Kidney (tissue), 14 donors: ENCODE measurements around the gene MLX. TPM values are rescaled to one million over a fixed set of nuclear protein-coding genes. Genes with fewer than 3 reads are reported as not detected.

ENCODE experiments used
- DNase-seq, 5 donors: peaks; one replicate each; pipeline ENCODE4 v3.0.0-alpha.2; 2013 to 2020
- FAIRE-seq: peaks from 2 replicates; lab custom pipeline; 2012; peaks lifted over from hg19 to GRCh38; lab: Jason Lieb, UNC
- H3K27ac ChIP-seq, 2 donors: one replicate each; pipeline ENCODE4 v1.7.0; 2013; ENCODE audit warnings: low read depth in 2 of 2, low read length in 2 of 2, inconsistent platforms in 1 of 2
- H3K27me3 ChIP-seq: one replicate; pipeline ENCODE4 v1.7.1; 2013; ENCODE audit warnings: low read length, inconsistent platforms; ENCODE audit not compliant: control insufficient read depth, insufficient read depth
- H3K36me3 ChIP-seq, 3 donors: one replicate each; pipeline versions ENCODE4 v1.7.0 to v1.7.1; 2013; ENCODE audit warnings: low read length in 3 of 3, control low read depth in 1 of 3, inconsistent platforms in 1 of 3; ENCODE audit not compliant: insufficient read depth in 3 of 3, control insufficient read depth in 2 of 3
- H3K4me1 ChIP-seq, 3 donors: one replicate each; pipeline versions ENCODE4 v1.7.0 to v1.7.1; 2013; ENCODE audit warnings: low read length in 3 of 3, inconsistent platforms in 1 of 3, low read depth in 1 of 3; ENCODE audit not compliant: control insufficient read depth in 2 of 3, insufficient read depth in 2 of 3
- H3K4me3 ChIP-seq, 3 donors: one replicate each; pipeline versions ENCODE4 v1.7.0 to v1.8.1; 2013; ENCODE audit warnings: low read length in 3 of 3, control low read depth in 1 of 3, inconsistent platforms in 1 of 3
- H3K9ac ChIP-seq, 3 donors: one replicate each; pipeline versions ENCODE4 v1.7.0 to v1.7.1; 2013; ENCODE audit warnings: low read length in 3 of 3, control low read depth in 1 of 3, inconsistent platforms in 1 of 3
- H3K9me3 ChIP-seq, 3 donors: one replicate each; pipeline versions ENCODE4 v1.7.0 to v1.7.1; 2013; ENCODE audit warnings: low read length in 3 of 3, control low read depth in 1 of 3, inconsistent platforms in 1 of 3; ENCODE audit not compliant: control insufficient read depth in 2 of 3, insufficient read depth in 1 of 3
- intact Hi-C: fragments of 100-400 bp; cut with DNase I; formaldehyde crosslinking; loops from one replicate; pipeline ENCODE4 v1.11.1; 2022
- polyA plus RNA-seq: library from polyadenylated mRNA; stranded (reverse); fragments of 350-450 nt; fragmentation: Illumina TruSeq; extraction: RNeasy Lipid Tissue Mini Kit (QIAGEN cat#74804); gene quantifications from one replicate; pipeline ENCODE4 v1.2.3, GENCODE V29; 2014; ENCODE audit warnings: low read depth, low replicate concordance; ENCODE audit not compliant: insufficient read depth
- total RNA-seq: library from RNA; stranded (reverse); fragmentation: NEBNext Ultra II Directional; extraction: Animal tissue kit (Norgen Biotek cat#: 25700); gene quantifications from one replicate; pipeline ENCODE4 v1.2.1, GENCODE V29; 2021
- TF ChIP-seq, protein P1 (sequence below): IDR thresholded peaks from 3 replicates; pipeline ENCODE4 v1.5.1; 2012; ENCODE audit warnings: mild to moderate bottlenecking, moderate library complexity, borderline replicate concordance; ENCODE audit not compliant: insufficient read depth; ENCODE audit errors: extremely low read depth
- donor health status: control.
- donor health status: control.
- donor health status: control.
- donor health status: control.
- donor health status: control.
- donor health status: DM: yes; HTN: yes; CAD: no.
- donor health status: Normal renal cell carcinoma (clear cell type).

The MLX gene
- total and polyA plus RNA-seq, 2 donors from 2014 or later = 38.7 to 41.0 TPM

DNA sequence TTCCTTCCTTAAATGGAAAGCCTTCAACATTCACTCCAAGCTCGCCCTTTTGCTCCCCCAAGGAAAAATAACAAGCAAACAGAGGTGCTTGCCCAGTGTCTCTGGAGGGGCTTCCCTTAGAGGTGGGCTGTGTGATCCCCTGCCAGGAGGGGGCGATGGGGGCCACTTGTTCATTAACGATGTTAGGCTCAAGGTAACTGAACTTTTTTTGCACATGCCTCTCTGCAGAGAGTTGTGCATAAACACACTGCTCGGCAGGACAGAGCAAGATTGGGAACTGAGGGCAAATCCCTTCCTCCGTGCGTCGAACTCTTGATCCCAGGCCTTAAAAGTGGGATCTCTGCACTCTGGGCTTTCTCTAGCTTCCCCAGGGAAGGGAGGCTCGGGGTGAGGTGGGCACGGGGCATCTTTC is 46.4 kb upstream of the MLX start:
- H3K27ac ChIP-seq = peak overlapping the region; percentile 91 to 96
- FAIRE-seq = no peak
- no peaks in the 10 kb centered on the region for H3K9me3 ChIP-seq
- no peaks in the 10 kb centered on the region for H3K27me3 ChIP-seq
- peaks cover 19 to 66% (median 51%) of the 10 kb centered on the region in 3 donors for H3K4me1 ChIP-seq
- intact Hi-C loops = no loop called here
- TF ChIP-seq, protein P1, sequence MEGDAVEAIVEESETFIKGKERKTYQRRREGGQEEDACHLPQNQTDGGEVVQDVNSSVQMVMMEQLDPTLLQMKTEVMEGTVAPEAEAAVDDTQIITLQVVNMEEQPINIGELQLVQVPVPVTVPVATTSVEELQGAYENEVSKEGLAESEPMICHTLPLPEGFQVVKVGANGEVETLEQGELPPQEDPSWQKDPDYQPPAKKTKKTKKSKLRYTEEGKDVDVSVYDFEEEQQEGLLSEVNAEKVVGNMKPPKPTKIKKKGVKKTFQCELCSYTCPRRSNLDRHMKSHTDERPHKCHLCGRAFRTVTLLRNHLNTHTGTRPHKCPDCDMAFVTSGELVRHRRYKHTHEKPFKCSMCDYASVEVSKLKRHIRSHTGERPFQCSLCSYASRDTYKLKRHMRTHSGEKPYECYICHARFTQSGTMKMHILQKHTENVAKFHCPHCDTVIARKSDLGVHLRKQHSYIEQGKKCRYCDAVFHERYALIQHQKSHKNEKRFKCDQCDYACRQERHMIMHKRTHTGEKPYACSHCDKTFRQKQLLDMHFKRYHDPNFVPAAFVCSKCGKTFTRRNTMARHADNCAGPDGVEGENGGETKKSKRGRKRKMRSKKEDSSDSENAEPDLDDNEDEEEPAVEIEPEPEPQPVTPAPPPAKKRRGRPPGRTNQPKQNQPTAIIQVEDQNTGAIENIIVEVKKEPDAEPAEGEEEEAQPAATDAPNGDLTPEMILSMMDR = no peak
- H3K36me3 ChIP-seq = peaks cover 0 to 28% (median 10%) of the 10 kb centered on the region in 3 donors
- DNase-seq = peak in 2 of 5 donors; percentile 39 to 51
- H3K9ac ChIP-seq = peak overlapping the region in 1 of 3 donors; percentile 70
- H3K4me3 ChIP-seq = no peak overlapping the region

DNA sequence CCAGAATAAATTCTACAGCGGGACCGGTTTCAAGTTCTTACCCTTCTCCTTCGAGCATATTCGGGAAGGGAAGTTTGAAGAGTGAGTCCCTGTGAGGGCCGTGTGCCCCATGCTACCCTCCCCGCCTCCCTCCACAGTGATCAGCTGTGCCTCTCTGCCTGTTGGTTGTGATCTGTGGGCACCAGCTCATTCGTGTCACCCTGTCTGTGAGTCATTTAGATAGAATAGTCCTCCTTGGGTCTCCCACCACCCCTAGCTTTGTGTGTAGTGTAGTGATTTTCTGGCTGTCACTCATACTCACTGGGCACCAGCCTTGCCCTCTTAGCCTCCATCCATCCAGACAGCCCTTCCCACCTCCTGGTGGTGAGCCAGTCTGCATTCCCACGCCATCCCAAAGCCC is 45.9 kb upstream of the MLX start:
- no peaks in the 10 kb centered on the region for H3K27me3 ChIP-seq
- no peaks in the 10 kb centered on the region for H3K9me3 ChIP-seq
- H3K27ac ChIP-seq = peak overlapping the region; percentile 91 to 96
- no peak for FAIRE-seq
- TF ChIP-seq, protein P1 = no peak
- peak overlapping the region in 2 of 3 donors; percentile 27 to 70 for H3K9ac ChIP-seq
- H3K4me3 ChIP-seq = peak overlapping the region in 1 of 3 donors; percentile 13
- peaks cover 19 to 66% (median 51%) of the 10 kb centered on the region in 3 donors for H3K4me1 ChIP-seq
- DNase-seq = peak in 1 of 5 donors; percentile 45
- H3K36me3 ChIP-seq = peaks cover 0 to 25% (median 8%) of the 10 kb centered on the region in 3 donors
- intact Hi-C loops = no loop called here

DNA sequence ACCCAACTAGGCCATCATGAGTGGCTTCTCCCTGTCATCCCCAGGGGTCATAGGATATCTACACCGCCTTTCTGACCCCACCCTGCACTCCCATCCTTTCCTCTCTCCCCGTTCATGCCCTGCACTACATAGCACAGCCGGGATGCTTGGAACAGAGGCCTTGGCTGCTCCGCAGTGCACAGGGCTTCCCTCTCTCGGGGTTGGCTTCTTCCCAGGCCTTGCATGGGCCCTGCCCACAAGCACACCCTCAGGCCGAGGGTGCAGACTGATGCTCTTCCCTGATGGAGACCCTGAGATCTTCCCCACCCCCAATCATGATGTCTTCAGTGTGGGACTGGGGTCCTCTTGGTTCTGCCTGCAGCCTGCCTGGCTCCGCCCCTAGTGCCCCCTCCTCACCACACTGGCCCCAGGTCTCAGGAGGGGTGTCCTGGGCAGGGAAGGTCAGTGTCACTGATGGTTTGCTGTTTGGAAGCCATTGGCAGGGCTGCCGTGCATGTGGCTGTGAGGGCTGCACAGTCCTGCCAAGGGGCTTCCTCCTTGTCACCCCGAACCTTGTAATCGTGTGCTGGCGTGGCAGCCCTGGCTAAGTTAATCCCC is 45.1 kb upstream of the MLX start:
- Histone ChIP-seq H3K4me1 (peaks cover 19 to 60% (median 51%) of the 10 kb centered on the region in 3 donors), H3K36me3 (peaks cover 0 to 21% (median 7%) of the 10 kb centered on the region in 3 donors), H3K9ac (peak overlapping the region in 2 of 3 donors; percentile 26 to 70), H3K4me3 (peak overlapping the region in 1 of 3 donors; percentile 13), H3K9me3 (no peaks in the 10 kb centered on the region), H3K27me3 (no peaks in the 10 kb centered on the region), H3K27ac (peak overlapping the region; percentile 91 to 96)
- FAIRE-seq (no peak), DNase-seq (peak in 1 of 5 donors; percentile 78)
- intact Hi-C loops = no loop called here
- TF ChIP-seq, protein P1 = no peak
